Left lung (tissue), 10 donors: ENCODE data around the gene ABCB11. TPM values are rescaled to one million over a fixed set of nuclear protein-coding genes. Genes with fewer than 3 reads are reported as not detected.

ENCODE experiments used
- ATAC-seq: fragments of 200-7000 bp; cut with Tn5 transposase; one replicate; pipeline ENCODE4 v1.9.1; 2020; ENCODE audit warnings: moderate library complexity
- DNase-seq, 4 donors: peaks; one replicate each; pipeline ENCODE4 v3.0.0-alpha.2; 2013 to 2020
- H3K27ac ChIP-seq, 2 donors: fragments of 200-600 bp; sonication (generic) in 1 of 2; one replicate each; pipeline versions ENCODE4 v1.5.0 to v1.8.0; 2020 to 2021
- H3K27me3 ChIP-seq, 2 donors: fragments of 200-600 bp; sonication (generic) in 1 of 2; one replicate each; pipeline versions ENCODE4 v1.5.0 to v1.8.0; 2020 to 2021
- H3K36me3 ChIP-seq, 2 donors: fragments of 200-600 bp; sonication (generic) in 1 of 2; one replicate each; pipeline versions ENCODE4 v1.5.0 to v1.8.0; 2020 to 2021
- H3K4me1 ChIP-seq, 2 donors: fragments of 200-600 bp; one replicate each; pipeline ENCODE4 v1.8.0; 2021
- H3K4me3 ChIP-seq, 2 donors: fragments of 200-600 bp; sonication (generic) in 1 of 2; one replicate each; pipeline versions ENCODE4 v1.5.0 to v1.8.0; 2020 to 2021; ENCODE audit warnings: mild to moderate bottlenecking in 1 of 2
- H3K9me3 ChIP-seq, 2 donors: fragments of 200-600 bp; sonication (generic) in 1 of 2; one replicate each; pipeline versions ENCODE4 v1.5.0 to v1.8.0; 2020 to 2021
- CTCF ChIP-seq, 2 donors: fragments of 200-600 bp; sonication (generic) in 1 of 2; IDR thresholded peaks; one replicate each; pipeline versions ENCODE4 v1.5.0 to v1.8.0; 2021; ENCODE audit warnings: antibody characterized with exemption in 2 of 2
- intact Hi-C, 2 donors: fragments of 100-400 bp; cut with DNase I; formaldehyde crosslinking; loops; one replicate each; pipeline versions ENCODE4 v1.11.2 to v1.14.2; 2022
- polyA plus RNA-seq, 6 donors: library from polyadenylated mRNA; unstranded; fragments of 120-200 nt; gene quantifications; one replicate each; pipeline ENCODE4 v1.2.1, GENCODE V29; 2013; ENCODE audit not compliant: insufficient read length in 6 of 6
- total RNA-seq, 2 donors: library from RNA; stranded (reverse); fragmentation: NEBNext Ultra II Directional; extraction: Animal tissue kit (Norgen Biotek cat#: 25700); gene quantifications; one replicate each; pipeline ENCODE4 v1.2.1, GENCODE V29; 2021
- donor health status: DM: no; HTN: yes; CAD: no.
- donor health status: DM: no; HTN: no; CAD: no.

Gene ABCB11
- total and polyA plus RNA-seq, 8 donors = 0.02 to 0.23 (median 0.08) TPM; not detected in 1

DNA sequence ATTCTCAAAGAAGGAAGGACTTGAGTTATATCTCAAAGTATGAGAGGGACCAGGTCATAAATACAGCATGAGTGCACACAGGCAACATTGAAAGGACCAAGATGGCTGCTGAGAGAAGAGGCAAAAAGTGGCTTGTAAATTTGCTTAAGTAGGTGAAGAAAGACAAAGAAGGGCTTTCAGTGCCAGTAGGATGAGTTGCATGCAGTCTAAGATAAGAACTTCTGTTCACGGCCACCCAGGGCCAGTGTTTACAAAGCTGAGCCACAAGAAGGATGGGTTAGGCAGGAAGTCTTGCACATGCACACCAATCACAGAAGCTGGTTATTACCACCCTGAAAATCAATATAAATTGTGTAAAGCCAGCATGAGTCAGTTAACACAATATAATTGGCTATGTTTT is 3.1 kb upstream of the ABCB11 start:
- no peaks in the 10 kb centered on the region for H3K9me3 ChIP-seq
- no peak for TF ChIP-seq CTCF (IDR thresholded peaks at IDR 0.05)
- no peaks in the 10 kb centered on the region for H3K36me3 ChIP-seq
- no peak overlapping the region for H3K4me3 ChIP-seq
- no peak for ATAC-seq
- no peak overlapping the region for H3K27ac ChIP-seq
- peaks cover 0 to 16% of the 10 kb centered on the region in 2 donors for H3K4me1 ChIP-seq
- DNase-seq = no peak
- intact Hi-C loops = no loop called here
- H3K27me3 ChIP-seq = no peaks in the 10 kb centered on the region

DNA sequence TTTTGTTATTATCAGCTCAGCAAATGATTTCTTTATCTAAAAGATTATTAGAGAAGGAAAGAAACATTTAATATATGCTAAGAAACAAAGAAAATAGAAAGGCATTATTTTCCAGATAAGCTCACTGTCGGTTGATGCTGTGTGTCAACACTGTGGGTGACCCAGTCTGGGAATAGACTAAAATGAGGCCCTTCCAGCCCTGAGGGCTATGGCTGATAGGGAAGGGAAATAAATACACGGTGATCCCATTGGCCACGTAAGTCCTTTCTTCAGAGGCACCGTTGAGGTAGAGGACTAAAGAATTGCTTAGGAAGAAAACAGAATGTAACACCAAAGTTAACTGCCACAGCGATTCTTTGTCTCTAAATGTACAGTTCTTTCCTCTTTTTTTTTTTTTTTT is 1.8 kb downstream of the ABCB11 start:
- intact Hi-C loops = no loop called here
- no peak overlapping the region for H3K27ac ChIP-seq
- H3K27me3 ChIP-seq = no peaks in the 10 kb centered on the region
- no peak for TF ChIP-seq CTCF (IDR thresholded peaks at IDR 0.05)
- H3K9me3 ChIP-seq = no peaks in the 10 kb centered on the region
- H3K36me3 ChIP-seq = no peaks in the 10 kb centered on the region
- DNase-seq = no peak
- H3K4me3 ChIP-seq = no peak overlapping the region
- no peaks in the 10 kb centered on the region for H3K4me1 ChIP-seq
- ATAC-seq = no peak

GRCh38 chr2:169027234-169027633 is 3.9 kb downstream of the ABCB11 start:
- ATAC-seq = no peak
- no peak for DNase-seq
- Histone ChIP-seq H3K4me3 (no peak overlapping the region), H3K4me1 (no peaks in the 10 kb centered on the region), H3K9me3 (no peaks in the 10 kb centered on the region), H3K36me3 (no peaks in the 10 kb centered on the region), H3K27ac (no peak overlapping the region), H3K27me3 (no peaks in the 10 kb centered on the region)
- TF ChIP-seq CTCF (IDR thresholded peaks at IDR 0.05) = no peak
- intact Hi-C loops = no loop called here

DNA sequence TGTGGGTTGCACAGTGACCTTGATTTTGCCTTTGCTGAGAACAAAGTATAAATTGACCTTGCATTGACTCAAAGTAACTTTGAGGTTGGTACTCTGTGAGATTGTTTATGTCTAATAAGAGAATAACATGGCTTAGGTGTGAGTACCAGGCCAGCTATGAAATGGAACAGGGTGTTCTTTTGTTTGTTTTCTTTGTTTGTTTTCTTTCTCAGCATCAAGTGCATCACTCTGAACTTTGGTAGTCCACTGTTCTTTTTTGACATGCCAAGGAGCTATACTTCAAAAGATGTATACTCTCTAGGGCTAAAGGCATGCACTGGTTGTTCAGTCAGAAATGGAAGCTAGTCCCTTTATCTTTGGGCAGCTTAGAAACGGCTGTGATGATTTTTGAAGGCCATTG is 5.1 kb downstream of the ABCB11 start:
- Histone ChIP-seq H3K36me3 (no peaks in the 10 kb centered on the region), H3K9me3 (no peaks in the 10 kb centered on the region), H3K27ac (no peak overlapping the region), H3K4me3 (no peak overlapping the region), H3K27me3 (no peaks in the 10 kb centered on the region), H3K4me1 (no peaks in the 10 kb centered on the region)
- intact Hi-C loops = no loop called here
- DNase-seq = no peak
- ATAC-seq = no peak
- no peak for TF ChIP-seq CTCF (IDR thresholded peaks at IDR 0.05)

DNA sequence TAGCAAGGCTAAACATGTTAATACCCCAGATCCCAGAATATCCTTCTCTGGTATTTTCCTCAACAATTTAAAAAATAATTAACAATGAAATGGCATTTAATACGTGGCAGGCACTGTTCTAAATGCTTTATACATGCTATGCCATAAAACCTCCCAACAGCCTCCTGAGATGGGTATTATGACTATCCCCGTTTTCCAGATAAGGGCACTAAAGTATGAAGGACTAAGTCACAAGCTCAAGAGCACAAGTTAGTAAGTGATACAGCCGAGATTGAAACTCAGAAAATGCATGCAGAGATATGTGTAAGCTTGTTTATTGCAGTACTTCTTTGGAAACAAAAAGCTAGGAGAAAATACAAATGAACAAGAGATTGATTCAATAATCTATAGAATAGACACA is 8.0 kb downstream of the ABCB11 start:
- intact Hi-C loops = no loop called here
- no peak overlapping the region for H3K4me3 ChIP-seq
- no peaks in the 10 kb centered on the region for H3K27me3 ChIP-seq
- DNase-seq = no peak
- H3K4me1 ChIP-seq = no peaks in the 10 kb centered on the region
- no peak overlapping the region for H3K27ac ChIP-seq
- no peak for TF ChIP-seq CTCF (IDR thresholded peaks at IDR 0.05)
- no peaks in the 10 kb centered on the region for H3K9me3 ChIP-seq
- H3K36me3 ChIP-seq = no peaks in the 10 kb centered on the region
- no peak for ATAC-seq
